ENCODE data around the gene GPC2.

The GPC2 gene

DNA sequence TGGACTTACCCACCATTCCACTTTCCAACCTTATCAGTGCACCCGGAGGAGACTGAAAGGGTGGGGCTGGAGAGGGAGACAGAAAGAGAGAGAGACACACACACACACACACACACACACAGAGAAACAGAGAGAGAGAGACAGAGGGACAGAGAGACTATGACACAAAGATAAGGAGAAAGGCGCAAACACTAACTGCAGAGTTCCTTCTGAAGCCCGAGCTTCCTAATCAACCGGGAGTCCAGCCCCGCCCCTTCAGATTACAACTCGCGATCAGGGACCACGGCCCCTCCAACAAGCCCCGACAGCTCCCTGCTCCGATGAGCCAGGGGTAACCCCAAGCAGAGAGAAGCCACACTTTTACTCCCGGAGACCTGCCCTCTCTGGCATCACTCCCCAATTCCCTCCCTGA, 9.3 kb downstream of the GPC2 start:
- DNase-seq = no peak

- no peak for DNase-seq
Observed at GRCh38 chr7:100166970-100167911, 9.9 kb downstream of the GPC2 start.

DNA sequence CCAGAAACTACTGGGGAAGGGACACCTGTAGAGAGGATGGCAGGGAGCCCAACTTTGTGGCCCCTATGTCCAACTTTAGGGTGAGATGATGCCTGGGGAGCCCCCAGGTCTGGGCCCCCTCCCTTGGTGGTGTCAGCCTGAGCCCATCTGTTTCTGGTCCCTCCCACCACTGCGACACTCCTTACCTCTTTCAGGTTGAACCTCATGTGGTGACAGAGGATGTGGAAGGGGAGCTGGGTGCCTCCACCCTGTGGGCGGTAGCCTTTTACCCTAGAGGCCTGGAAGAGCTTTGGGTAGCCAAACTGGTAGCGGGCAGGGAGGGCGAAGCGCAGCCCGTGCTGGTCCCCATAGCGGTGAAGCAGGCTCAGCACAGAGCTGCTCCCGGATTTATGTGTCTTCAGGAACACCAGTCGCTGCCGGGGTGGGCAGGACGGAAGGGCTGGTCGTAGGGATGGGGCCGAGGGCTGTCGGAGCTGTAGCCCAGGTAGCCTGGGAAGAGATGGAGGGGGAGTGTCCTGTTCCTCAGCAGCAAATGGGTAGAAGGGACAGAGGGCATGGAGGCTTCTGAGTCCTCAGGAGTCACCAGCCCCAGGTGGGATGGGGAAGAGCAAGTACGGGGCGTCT, 10.8 kb downstream of the GPC2 start:
- peak; percentile 45 for DNase-seq

- no peak for DNase-seq
Observed at GRCh38 chr7:100163871-100164270, 13.3 kb downstream of the GPC2 start.

- no peak for DNase-seq
Observed at GRCh38 chr7:100163006-100163531, 14.1 kb downstream of the GPC2 start.

GRCh38 chr7:100160067-100160466, 17.1 kb downstream of the GPC2 start:
- no peak for DNase-seq

GRCh38 chr7:100159099-100159623, 18.0 kb downstream of the GPC2 start:
- DNase-seq = no peak

- peak; percentile 88 for DNase-seq
Observed at GRCh38 chr7:100158229-100159098, 18.7 kb downstream of the GPC2 start, which contains the start of gene TRAPPC14. TSS of gene TRAPPC14 (minus strand) at chr7:100158723. CDS start at chr7:100158499, 224 bp downstream.

DNA sequence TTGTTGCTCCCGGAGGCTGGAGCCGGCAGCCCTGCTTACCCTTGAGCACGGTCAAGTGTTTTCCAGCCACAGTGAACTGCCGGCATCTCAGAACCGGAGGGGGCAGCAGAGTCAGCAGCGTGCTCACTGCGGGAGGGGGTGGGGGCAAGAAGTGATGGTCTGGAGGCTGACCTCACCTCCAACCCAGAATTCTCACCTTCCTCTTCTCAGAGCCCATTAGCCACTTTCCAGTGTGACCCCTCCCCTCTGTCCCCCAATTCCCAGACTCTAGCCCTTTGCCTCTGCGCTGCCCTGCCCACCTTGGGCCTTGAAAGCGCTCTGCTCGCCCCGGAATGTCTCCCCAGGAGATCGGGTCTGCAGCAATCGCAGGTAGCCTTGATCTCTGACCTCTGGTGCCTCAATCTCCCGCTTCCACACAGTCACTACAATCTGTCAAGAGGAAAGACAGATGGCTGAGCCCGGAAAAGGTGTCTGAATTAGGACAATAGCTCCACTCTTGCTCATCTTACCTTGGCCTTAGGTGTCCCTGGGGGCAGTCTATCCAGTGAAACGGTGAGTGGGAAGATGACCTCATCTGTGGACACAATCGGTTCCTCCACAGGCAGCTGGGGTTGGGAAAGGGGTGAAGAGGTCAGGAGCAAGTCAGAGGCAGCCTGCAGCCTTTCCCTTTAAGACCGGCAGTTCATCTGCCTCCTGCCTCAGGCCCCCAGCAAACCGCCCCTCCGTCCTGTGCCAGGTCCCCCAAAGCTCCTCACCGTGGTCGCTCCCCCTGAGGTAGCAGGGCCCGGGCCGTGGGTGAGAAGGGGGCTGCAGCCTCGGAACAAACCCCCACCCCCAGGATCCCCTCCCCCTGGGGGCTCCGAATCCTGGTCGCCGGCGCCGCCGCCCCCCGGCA, 19.6 kb downstream of the GPC2 start:
- DNase-seq = no peak

DNA sequence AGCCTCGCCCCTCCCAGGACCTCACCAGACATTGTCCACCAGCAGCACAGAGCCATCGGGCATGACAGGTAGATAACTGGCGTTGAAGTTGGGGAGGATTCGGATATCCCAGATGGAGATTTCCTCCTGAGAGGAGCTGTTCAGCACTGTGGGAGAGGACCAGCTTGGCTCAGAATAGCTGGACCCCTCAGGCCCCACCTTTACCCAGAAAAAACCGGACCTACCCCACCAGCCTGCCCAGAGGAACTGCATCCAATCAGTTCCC, 20.2 kb downstream of the GPC2 start:
- DNase-seq = no peak

DNA sequence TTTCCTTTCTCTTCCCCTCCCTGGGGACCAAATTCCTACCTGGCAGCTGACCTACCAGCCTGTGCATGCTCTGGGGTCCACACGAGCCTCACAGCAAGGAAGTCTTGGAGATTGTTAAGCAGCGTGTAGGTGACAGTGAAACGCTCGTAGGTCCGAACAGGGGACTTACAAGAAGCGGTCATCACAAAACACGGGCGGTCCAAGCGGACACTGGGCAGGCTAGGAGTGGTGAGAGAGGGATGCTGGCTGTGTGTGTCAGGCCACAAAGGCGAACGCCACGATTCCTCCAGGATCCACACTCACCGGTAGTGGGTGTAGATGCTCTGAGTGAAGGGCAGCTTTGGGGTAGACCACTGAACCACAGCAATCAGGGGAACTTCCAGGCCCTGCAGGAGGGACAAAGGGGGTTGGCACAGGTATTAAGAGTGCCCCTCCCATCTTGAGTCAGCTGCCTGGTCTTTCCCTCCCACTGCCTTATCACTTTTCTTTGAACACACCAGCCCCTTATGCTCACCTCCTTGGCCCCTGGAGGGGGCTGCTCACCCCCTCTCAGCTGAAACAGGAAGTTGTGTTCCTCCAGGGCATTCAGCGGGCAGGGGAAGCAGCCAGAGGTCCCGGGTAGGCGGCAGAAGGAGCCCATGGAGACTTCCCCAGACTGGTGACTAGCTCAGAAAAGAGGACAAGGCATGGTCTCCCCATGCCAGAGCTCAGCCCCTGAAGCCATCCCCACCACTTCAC, 20.7 kb downstream of the GPC2 start:
- DNase-seq = peak; percentile 58

DNA sequence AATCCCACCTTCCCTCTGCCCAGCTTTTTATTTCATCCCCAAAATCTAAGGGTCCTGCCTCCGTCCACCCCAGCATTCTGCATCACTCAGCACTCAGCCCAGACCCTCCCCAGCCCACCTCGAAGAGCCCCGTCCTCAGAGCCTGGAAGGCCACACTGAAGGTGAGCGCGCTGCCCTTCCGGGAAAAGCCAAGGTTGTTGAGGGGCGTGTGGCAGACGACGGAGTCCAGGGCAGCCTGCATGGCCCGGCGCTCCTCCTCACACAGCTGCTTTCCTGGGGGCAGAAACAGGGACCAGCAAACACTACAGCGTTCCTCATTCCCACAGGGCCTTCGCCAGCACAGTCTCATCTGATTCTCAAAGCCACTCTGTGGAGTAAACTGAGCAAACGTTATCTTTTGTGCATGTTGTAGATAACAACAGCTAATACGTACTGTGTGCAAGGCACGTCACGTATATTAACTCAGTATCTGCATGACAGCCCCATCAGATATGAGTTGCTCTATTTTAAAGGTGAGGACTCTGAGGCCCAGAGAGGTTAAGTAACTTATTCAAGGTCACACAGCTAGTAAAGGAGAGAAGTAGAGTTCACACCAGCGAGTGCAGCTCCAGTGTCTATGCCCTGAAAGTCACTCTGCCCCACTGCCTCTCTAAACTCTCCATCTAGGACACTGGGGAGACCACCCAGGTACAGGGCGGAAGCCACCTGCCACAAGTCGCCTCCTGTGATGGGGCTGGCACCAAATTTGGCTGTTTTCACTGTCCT, 21.4 kb downstream of the GPC2 start:
- DNase-seq = no peak

DNA sequence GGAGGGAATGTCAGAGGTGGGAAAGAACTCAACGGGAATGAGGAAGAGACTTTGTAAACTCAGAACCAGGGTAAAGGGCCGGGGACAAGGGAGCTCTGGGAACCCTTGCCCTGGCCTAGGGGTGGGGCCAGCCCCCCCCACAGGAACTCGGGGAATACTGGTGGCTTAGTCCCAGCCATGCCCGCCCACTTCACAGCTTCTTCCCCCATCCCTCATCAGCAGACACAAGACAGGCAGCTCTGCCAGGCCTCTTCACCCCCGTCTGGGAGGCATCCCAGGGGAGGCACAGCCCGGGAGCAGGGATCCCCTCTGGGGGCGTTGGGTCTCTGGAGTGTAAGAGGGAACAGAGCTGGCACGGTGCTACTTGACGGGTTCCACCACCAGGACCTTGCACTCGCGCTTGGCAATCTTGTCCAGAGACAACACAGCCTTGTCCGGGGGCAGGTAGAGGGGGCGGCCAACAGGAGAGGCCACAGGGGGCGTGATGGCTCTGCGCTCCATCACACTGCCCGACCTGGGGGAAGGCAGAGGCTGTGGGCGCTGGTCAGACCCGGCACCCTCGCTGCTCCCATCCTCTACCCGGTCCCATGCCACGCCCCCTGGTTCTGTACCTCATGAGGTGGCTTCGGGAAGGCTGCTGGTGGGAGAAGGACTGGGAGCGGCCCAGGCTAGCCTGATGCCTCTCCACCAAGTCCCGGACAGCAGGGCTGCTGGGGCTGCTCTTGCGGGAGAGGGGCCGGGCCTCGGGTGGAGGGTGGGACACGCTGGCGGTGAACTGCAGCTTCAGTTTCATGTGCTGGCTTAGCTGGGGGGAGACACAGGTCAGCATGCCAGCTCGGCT, 22.3 kb downstream of the GPC2 start:
- no peak for DNase-seq

- no peak for DNase-seq
Observed at GRCh38 chr7:100153708-100154535, 23.3 kb downstream of the GPC2 start.

- DNase-seq = no peak
Observed at GRCh38 chr7:100152937-100153666, 24.1 kb downstream of the GPC2 start.

- no peak for DNase-seq
Observed at GRCh38 chr7:100152404-100152803, 24.8 kb downstream of the GPC2 start.

- peak; percentile 99 for DNase-seq
Observed at GRCh38 chr7:100148559-100149328, 28.4 kb downstream of the GPC2 start, which contains the start of gene LAMTOR4. TSS of gene LAMTOR4 (plus strand) at chr7:100148918. CDS start at chr7:100148973, 55 bp downstream.
